GM12801 (cell line): ENCODE data around the gene EPN1.

Source experiments
- TF ChIP-seq, protein P1 (sequence below): IDR thresholded peaks from one replicate; pipeline ENCODE4 v1.5.1; 2011; ENCODE audit warnings: control low read depth; ENCODE audit not compliant: insufficient read length; ENCODE audit errors: extremely low read depth

Gene EPN1

DNA sequence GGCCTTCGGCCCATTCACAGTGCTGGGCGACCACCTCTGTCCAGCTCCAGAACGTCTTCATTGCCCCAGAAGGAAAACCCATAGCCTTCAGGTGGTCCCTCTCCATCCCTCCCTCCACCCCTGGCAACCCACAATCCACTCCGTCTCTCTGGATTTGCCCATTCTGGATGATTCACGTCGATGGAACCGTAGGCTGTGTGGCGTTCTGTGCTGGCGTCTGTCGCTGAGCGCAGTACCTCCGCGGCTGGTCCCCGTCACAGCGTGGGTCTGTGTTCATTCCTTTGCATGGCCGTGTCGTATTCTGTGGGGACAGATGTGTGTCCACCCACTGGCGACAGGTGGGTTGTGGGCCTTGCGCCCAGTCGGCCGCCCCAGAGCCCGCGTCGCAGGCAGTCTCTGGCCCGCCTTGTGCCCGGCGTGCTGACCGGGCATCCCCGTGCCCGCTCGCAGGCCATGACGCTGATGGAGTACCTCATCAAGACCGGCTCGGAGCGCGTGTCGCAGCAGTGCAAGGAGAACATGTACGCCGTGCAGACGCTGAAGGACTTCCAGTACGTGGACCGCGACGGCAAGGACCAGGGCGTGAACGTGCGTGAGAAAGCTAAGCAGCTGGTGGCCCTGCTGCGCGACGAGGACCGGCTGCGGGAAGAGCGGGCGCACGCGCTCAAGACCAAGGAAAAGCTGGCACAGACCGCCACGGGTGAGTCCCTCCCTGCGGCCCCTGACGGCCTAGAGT, 10.1 kb downstream of the EPN1 start:
- TF ChIP-seq, protein P1, sequence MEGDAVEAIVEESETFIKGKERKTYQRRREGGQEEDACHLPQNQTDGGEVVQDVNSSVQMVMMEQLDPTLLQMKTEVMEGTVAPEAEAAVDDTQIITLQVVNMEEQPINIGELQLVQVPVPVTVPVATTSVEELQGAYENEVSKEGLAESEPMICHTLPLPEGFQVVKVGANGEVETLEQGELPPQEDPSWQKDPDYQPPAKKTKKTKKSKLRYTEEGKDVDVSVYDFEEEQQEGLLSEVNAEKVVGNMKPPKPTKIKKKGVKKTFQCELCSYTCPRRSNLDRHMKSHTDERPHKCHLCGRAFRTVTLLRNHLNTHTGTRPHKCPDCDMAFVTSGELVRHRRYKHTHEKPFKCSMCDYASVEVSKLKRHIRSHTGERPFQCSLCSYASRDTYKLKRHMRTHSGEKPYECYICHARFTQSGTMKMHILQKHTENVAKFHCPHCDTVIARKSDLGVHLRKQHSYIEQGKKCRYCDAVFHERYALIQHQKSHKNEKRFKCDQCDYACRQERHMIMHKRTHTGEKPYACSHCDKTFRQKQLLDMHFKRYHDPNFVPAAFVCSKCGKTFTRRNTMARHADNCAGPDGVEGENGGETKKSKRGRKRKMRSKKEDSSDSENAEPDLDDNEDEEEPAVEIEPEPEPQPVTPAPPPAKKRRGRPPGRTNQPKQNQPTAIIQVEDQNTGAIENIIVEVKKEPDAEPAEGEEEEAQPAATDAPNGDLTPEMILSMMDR = no peak

DNA sequence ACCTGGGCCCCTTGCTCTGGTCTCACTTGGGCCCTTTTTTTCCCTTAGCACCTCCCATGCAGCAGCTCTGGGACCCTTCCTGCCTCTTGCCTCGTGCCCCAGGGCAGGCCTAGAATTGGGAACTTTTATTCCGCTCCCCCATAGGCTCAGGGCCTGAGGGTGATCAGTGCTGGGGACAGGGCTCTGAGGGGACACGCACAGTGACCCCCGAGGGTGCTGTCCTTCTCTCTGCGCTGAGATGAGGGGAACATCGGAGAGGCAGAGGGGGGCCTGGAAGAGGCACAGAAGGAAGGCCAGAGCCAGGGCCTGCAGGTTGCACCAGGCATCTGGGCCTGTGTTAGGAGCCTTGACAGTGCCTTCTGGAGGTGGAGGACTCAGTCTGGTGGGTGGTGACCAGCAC, 10.8 kb downstream of the EPN1 start:
- TF ChIP-seq, protein P1 = no peak

DNA sequence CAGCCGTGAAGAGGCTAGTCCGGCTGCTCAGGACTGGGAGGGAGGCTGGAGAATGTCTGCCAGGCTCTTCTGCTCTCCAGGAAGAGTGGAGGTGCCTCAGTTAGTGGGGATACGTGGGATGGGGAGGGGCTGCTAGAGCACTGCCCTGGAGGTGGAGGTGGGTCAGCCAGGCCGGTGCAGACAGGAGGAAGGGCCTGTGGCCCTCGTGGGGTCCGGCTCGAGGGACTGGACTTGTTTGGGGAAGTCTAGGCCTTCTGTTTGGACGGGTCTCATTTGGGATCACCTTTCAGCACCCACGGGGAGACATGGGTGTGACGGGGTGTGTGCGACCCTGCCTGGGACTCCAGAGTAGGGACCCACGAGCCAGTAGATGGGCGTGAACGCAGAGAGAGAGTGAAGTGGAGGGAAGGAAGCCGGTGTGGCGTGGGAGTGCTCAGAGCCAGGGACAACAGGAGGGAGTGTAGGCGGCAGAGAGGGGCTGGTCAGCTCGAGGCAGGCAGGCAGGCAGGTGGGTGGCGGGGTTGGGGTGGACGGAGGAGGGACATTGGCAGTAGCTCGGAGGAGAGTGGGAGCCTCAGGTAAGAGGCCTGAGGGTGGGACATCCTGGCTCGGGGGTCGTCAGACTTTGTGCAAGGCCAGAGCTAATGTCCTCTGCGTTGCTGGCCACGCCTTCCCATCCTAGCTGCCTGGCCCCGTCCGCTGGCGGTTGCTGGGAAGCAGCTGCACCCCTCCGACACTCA, 11.5 kb downstream of the EPN1 start:
- TF ChIP-seq, protein P1 = no peak

DNA sequence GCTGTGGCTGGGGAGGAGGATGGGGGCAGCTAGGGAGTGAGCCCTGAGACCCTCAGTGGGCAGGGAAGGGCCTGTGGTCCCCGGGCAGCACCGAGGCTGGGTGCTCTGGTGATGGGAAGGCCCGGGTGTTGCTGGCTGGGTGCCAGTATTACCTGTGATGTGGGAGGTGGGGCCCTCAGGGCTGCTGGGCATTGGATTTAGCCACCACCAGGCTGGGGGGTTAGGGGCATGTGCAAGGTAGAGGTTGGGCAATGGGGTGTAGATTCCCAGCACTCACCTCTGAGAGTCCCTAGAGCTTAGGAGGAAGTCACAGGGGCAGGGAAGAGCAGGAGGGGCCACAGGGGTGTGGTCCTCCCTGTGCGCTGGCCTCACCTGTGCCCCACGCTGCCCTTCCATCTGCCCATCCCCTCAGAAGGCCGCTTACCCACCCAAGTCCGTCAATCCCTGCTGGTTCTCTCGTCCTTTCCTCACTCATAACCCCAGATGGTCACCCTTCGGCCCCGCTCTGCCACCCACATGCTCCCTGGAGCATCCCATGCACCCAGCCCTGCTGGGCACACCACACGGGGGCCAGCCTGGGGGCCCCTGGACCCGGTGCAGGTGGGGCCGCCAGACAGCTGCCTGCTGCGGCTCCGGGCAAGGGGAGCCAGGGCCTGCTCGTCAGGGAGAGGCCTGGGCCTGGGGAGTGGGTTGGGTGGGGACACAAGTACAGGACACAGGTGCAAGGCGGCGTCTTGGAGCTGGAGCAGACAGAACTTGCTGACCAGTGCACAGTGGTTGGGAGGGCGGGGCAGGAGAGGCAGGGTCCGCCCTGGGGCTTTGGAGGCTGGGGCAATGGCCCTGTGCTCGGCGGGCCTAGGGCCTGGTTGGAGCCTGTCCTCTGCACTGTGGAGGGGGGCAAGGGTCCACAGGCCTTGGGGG, 12.5 kb downstream of the EPN1 start:
- TF ChIP-seq, protein P1 = no peak

DNA sequence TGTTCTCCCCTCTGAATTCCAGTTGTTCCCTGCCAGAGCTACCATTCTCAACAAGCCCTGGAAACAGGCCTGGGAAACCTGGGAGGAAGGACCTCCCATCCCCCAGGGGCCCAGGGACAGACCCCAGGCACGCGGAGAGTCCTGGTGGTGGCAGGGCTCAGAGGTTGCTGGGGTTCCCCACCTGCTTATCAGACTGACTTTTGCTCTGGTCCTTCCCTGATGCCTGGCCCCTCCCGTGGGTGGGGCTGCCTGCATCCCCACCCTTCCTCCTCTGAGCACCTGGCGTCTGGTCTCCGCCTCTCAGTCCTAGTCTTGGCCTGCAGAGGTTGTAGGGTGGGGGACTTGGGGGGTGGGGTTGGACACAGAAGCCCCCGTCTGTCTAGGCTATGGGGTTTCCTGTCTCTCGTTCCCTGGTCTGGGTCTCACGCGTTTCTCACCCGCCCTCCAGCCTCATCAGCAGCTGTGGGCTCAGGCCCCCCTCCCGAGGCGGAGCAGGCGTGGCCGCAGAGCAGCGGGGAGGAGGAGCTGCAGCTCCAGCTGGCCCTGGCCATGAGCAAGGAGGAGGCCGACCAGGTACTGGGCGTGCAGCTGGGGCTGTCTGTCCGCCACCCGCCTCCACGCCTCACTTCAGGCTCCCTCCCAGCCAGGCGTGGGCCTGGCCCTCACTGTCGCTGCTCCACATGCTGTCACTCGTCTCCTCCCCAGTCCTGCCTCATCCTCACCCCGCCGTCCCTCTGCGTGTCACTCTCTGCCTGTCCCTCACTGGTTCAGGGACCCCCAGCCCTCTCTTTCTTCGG, 13.6 kb downstream of the EPN1 start:
- TF ChIP-seq, protein P1 = no peak

DNA sequence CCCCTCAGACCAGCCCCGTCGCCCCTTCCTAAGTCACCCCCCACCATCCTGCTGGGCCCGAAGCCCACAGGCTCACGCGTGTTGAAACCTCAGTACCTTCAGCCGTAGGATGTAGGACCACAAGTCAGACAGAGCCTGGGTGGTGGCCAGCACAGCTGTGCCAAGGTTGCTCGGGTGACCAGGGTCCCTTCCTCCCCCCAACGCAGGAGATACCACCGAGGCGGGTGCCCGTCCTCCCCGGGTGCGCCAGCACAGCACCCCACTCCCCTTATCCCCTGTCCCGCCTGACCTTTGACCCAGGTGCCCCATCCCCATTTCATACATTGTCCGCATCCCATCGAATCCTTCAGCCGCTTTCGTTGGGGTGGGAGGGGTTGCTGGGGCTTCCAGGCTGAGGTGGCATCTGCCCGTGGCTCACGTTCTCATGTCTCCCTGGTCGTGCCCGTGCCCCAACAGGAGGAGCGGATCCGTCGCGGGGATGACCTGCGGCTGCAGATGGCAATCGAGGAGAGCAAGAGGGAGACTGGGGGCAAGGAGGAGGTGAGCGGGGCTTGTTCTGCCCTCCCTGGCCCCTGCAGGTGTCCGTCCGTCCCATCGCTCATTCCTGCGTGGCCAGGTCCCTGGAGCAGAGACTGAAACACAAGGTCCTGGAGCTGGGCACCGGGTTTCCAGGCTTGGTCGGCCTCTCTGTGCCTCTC, 14.5 kb downstream of the EPN1 start:
- TF ChIP-seq, protein P1 = no peak
